ENCODE data around the gene KRTAP9-7.

Gene KRTAP9-7

DNA sequence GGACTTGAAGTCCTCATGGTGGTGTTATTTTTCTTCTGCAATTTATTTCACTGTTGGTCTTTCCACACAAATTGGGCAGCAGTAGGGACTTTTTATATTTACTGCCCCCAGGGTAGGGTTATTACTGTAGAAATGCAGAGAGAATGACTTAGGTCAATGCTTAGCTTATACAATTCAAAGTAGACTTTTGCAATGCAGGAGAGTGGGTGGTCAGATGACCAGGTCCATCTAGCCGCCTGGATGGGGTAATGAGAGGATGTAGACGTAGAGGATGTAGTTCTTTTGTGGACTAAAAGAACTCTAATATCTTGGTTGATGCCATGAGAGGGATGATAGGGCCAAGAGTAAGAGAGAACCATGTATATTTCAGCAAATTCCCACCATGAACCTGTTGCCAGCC, 42.7 kb downstream of the KRTAP9-7 start:
- no peak for DNase-seq (ENCODE audit: low spot score)
- FAIRE-seq = no peak

- DNase-seq (ENCODE audit: low spot score) = peak; percentile 54
- no peak for FAIRE-seq
Measured at GRCh38 chr17:41322094-41322902, 46.8 kb downstream of the KRTAP9-7 start.

GRCh38 chr17:41322903-41323895, 47.7 kb downstream of the KRTAP9-7 start:
- FAIRE-seq (no peak), DNase-seq (ENCODE audit: low spot score) (no peak)

DNA sequence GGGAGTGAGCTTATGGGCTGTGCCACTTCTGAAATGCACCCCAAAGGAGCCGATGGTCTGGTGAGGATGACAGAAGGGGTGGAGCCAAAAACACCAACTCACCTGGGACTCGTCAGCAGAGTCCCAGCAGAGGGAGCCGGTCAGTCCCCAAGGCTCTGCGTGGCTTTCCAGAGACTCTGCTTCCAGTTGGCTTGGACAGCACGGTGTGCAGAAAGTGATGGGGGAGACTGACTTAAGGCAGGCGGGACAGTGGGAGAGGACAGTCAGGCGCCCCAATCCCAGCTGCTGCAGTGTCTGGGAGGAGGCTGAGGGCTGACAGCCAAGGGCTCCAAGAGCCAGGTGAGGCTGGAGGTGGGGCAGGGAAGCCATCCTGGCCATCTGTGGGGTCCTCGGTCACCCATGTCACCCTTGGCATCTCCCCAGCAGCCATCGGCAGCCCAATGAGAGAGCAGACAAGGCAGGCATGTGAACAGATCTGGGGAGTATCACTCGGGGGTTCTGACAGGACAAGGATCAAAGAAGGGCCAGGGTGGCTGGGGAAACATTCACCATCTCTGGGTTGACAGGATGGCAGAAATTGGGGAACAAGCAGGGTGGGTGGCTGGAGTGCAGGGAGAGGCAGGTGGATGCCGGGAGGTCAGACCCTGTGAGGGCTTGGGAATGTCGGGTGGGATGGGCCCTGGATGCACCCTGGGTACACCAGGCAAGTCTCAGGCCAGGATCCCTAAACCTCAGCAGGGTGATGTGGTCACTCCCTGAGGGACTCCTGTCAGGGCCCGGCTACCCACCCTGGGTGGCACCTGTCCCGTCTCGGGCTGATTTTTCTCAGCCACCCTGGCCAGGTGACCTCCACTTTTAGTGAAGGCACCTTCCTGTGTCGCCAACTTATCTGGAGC, 48.9 kb downstream of the KRTAP9-7 start:
- FAIRE-seq = peak; percentile 52

DNA sequence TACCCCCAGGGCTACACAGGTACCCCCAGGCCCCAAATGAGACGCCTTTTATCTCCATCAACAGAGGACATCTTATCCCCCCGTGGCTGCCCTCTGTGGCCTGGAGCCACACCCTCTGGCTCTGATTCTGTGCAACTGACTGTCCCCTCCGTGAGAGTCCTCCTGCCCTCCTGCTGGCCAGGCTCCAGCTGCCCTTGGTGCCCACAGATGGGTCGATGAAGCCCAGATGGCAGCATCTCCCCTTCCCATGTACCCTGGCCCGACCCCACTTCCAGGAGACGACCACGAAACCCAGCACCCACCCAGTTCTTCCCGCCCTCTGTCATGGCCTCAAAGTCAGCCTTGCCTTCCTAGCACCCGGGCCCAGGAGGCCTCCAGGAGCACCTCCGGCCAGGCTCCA, 49.6 kb downstream of the KRTAP9-7 start:
- DNase-seq (ENCODE audit: low spot score) (no peak), FAIRE-seq (no peak)

More for the DNA sequence above, 48.9 kb downstream of the KRTAP9-7 start:
- DNase-seq (ENCODE audit: low spot score) = peak; percentile 32

- FAIRE-seq = no peak
Measured at GRCh38 chr17:41325611-41326010, 50.1 kb downstream of the KRTAP9-7 start.

More at GRCh38 chr17:41325611-41326010, 50.1 kb downstream of the KRTAP9-7 start:
- no peak for DNase-seq (ENCODE audit: low spot score)

All from urothelium cell line (cell line).